HG03521 (cell line): ENCODE measurements around the gene MAP4K2.
"Not testable (repeated sequence)": the region's sequence is repeated elsewhere in the genome, so short reads cannot be mapped to it uniquely, and the experiment has no call there.

Source experiments
- ATAC-seq: cut with Tn5 transposase; IDR thresholded peaks from one replicate; pipeline ENCODE4 v1.9.1; 2021; ENCODE audit warnings: mild to moderate bottlenecking, moderate library complexity; ENCODE audit not compliant: unreplicated experiment

Gene MAP4K2

DNA sequence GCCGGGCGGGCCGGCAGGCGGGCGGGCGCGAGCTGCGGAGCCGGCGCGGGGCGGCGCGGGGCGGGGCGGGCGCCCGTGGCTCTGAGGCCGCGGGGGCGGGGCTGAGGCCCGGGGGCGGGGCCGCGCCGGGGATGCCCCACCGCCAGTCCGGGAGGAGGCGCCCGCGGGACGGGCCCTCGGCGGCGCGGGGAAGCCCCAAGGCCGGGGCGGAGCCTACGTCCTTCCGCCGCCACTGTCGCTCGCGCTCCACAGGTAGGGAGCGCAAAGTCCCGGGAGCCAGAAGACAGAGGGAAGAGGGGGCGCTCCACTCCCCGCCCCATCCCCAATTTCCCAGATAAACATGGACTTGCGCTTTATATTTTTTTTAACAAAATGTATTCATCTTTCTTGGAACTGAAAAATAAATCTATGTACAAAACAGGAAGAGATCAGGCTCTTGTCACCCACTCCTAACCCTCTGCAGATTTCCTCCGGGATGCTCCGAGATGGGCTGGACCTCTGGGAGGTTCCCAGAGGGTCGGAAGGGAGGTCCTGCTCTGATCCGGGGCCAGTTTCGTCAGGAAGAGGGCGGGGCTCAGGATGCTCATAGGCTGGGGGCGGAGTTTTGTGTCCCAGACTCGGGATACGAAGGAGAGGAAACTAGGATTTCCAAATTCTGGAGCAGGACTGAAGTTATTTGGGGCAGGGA lies at the start of gene MAP4K2:
Gene MAP4K2, minus strand, starts transcription at position 57 of the 688 bp plus-strand sequence. CDS start 65 bp downstream, outside the sequence.
- ATAC-seq, result peak; percentile 73

DNA sequence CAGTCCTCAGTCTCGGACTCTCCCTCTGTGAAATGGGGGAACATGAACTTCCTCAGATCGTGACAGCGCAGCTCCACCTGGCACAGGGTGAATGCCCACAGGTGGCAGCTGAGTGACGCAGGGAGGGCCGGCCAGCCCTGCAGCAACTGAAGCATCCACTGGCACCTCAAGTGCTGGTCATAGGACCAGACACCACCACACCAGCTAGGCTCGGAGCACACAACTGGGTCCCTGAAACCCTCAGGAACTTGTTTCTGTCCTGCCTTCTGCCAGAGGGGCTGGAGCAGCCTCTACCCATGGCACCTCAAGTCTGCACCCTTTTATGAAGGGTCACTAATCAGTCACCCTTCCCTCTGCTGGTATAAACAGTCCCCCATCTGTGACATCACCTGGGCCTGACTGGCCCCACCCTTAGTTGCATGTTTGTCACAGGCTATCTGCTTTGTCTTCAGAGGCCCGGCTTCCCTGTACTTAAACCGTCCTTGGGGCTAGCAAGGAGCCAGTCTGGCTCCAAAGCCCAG lies 48.9 kb upstream of the MAP4K2 start:
- no peak for ATAC-seq

DNA sequence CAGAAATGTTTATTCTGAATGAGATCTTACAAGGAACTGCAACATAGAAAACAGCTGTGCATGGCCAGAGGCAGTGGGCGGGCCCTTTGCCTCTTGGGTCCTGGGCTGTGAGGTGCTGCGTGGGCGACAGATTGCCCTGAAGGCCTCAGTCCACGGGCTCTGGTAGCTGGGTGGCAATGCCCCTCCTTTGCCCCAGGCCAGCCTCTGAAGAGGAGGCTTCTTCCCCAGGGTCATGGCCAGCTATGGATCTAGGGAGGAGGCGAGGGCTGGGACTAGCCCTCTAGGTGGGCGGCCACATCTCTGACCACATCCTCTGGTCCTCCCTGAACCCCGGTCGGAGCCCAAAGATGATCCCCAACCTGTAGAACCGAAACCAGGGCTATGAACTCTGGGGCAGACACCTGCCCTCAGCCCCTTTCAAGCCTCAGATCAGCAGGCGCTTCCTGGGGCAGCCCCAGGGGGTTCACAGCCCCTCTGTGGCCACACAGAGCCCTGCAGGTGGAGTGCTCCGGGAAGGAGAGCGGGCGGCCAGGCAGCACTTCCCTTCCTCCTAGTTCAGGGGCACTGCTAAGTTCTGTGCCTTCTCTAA lies 48.1 kb upstream of the MAP4K2 start:
- ATAC-seq, result peak; percentile 61

DNA sequence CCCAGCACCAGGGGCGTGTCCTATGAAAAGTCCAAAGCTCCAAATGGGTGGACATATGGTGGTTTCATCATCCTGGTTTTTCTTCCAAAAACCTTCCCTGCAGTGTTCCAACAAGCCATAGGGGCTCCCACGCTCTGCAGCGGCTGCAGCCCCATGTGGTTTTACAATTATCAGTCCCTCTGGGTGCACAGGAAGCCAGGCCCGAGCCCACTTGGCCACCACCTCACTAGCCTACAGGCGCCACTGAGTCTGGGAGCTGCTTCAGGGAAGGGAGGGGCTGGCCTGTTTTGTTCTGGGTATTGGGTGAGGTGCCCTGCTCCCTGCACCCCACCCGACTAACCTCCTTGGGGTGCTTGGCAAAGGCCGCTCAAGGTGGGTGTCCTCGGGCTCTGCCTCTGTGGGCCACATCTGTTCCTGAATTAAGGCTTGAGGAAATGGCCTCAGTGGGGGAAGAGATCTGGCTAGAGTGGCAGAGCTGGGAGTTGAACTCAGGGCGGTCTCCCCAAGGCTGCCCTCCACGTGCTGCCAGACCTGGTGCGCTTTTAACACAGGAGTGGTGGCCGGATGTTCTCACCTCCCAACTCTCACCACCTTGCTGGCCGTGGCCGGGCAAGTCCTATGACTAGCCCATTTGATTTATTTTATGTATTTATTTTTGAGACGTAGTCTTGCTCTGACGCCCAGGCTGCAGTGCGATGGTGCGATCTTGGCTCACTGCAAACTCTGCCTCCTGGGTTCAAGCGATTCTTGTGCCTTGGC lies 46.8 kb upstream of the MAP4K2 start:
- no peak for ATAC-seq

DNA sequence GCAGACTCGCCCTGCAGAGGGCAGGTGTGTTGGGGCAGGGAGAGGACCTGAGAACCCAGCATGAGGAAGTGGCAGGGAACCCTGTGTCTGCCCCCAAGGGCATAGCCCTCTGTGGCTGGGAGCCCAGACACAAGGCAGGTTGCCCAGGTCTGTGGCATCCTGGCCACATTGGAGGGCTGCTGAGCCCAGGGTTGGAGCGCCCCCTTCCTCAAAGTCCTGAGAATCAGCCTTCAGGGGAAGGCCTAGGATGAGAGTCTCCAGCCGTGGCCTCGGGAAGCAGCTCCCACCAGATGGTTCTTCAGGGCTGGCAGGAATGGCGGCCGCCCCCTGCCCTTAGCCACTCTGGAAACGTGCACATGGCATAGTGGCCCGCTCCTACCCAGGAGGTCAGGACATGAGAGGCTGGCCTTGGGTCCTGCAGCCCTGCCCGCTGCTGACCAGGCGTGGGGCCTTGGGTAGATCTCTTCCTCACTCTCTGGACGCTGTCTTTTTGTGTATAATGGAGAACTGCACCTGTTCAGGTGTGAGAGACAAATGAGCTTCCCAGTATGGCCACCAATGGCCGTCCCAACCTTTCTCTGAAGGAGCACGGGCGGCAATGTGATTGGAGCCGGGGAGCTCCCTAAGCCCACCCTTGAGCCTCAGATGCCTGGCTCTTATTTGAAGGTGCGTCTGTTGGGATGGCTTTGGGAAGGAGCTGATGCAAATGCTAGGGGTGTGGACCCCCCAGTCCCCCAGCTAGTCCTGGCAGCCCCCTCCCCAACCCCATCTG lies 46.0 kb upstream of the MAP4K2 start:
- ATAC-seq, result no peak

DNA sequence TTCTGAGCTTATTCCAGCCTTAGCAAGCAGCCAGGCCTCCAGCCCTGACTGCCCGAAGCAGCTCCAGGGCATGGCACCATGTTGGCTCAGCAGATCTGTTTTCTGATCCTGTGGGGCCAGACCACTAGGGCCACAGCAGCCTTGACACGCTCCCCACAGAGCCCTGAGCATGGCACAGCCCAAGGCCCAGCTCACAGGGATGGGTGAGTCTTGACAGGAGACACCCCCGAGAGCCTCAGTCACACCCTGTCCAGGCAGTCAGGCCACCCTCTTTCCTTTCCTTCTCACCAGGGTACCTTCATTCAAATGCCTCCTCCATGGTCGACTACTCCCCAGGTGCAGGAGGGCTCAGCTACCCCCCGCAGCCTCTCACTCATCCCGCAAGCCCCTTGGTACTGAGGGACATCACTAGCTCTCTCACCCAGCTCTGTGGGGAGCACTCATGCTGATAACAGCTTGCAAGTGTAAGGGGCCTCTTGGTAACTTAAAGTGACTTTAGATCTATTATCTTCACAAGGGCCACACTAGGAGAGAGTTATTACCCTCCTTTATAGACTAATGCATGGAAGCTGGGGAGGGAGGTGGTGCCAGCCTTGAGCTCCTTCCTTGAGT lies 45.3 kb upstream of the MAP4K2 start:
- ATAC-seq, result no peak

DNA sequence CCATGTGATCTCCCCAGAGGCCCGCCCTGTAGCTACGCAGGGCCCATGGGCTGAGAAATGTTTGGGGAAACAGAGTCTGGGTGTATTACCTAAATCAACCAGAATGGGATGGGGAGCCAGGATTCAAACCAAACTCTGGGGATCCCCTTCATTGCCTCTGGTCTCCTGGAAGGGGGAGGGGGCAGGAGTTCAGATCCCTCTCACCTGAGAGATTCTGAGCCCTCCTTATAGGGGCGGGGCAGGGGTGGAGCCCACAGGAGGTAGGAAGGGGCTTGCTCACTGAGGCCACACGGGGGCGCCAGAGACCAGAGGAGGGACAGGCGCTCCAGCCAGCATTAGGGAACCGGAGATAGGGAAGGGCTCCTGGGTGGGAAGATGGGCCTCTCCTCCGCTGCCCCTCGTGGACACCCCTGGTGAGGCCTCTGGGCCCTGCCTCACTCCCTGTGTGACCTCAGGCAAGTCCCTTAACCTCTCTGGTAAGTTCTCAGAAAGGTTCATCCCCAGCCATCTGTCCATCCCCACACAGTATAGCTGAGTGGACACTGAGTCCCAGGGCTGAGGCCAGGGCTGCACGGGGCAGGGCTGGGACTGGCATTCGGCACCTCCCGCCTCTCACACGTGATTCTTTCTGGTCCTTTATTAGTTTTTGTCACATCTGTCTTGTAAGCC lies 44.1 kb upstream of the MAP4K2 start:
- ATAC-seq, result no peak

DNA sequence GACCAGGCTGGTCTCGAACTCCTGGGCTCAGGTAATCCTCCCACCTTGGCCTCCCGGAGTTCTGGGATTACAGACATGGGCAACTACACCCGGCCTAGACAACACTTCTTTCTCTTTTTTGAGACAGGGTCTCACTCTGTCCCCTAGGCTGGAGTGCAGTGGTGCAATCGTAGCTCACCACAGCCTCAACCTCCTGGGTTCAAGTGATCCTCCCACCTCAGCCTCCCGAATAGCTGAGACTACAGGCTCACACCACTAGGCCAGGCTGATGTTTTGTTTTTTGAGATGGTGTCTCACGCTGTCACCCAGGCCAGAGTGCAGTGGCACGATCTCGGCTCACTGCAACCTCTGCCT lies 42.7 kb upstream of the MAP4K2 start:
- not testable (repeated sequence) for ATAC-seq

DNA sequence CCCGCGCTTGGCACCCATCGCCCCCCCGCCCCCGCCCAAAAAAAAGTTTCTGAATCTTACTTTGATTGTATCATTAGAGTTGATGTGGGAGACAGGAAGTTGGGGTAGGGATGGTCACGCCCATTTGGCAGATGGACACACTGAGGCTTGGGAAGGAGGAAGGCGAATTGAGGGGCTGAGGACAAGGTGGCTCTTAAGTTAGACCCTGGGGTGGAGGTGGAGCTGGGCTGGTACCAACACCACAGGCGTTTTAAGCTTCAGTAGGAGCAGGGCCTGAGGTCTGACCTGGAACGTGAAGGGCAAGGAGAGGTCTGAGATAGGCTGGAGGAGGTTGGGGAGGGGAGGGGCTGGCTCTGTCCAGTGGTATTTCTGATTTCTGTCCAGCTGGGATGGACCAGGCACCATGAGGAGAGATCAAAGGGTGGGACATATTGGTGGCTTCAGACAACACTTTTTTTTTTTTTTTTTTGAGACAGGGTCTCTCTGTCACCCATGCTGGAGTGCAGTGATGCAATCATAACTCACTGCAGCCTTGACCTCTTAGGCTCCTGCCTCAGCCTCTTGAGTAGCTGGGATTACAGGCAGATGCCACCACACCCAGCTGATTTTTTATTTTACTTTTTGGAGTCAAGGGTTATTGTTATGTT lies 42.2 kb upstream of the MAP4K2 start:
- ATAC-seq, result no peak

DNA sequence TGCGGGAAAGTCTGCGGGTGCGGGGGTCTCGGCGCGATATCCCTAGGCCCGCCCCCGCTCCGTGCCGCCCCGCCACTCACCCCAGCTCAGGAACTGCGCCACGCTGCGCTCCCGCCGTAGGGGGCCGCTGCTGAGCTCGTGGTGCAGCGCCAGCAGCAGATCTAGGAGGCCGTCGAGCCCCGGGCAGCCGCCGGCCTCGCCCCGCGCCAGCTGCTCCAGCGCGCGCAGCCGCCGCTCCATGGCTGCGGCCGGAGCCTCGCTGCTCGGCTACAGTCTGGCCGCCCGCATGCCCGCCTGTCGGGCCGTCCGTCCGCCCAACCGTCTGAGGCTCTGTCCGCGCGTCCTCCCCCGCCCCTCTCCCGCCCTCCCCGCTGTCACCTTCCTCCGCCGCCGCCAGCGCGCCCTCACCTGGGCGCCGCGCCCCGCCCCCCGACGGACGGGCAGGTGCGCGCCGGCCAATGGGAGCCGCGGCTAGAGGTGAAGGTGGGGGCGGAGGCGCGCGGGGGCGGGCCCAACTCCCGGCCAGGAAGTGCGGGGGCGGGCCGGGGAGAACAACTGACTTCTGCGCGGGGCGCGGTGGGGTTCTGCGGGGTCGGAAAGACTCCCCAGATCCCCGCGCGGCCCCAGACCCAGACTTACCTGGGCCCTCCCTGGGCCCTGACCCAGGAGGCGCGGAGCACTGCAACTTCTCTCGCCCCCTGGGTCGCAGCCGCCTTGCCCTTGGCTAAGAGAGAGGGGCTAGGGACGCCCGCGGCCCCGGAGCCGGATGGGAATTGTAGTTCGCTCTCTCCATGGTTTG lies 41.5 kb upstream of the MAP4K2 start, which contains the start of gene CDC42BPG:
Gene CDC42BPG, minus strand, starts transcription at position 324 of the 799 bp plus-strand sequence. Its CDS starts 84 bp downstream, at position 240.
- ATAC-seq, result no peak

DNA sequence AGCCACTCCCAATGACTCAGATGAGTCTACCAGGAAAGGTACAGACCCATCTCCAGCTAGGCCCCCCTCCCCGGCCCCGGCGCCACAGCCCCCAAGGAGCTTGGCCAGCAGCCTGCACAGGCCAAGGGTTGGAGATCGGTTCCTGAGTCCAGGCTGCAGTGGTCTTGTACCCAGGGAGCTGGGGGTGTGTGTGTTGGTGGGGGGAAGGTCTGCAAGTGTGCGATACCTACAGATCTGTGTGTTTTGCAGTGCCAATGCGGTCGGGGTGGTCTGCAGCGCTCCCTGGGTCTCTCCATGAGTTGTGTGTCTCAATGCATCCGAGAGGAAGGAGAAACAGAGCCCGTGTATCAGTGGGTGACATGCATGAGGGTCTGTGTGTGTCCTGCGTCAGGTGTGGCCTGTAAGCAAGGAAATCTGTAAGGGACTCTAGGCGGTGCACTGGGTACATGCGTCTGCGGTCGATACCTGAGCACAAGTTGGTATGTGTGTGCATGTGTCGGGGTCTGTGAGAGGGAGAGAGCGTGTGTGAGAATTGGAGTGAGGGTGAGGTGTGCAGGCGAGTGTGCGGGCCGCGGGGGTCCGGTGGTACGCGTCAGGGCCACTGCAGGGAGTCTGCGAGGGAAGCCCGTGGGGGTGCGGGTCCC lies 40.8 kb upstream of the MAP4K2 start:
- ATAC-seq, result no peak

DNA sequence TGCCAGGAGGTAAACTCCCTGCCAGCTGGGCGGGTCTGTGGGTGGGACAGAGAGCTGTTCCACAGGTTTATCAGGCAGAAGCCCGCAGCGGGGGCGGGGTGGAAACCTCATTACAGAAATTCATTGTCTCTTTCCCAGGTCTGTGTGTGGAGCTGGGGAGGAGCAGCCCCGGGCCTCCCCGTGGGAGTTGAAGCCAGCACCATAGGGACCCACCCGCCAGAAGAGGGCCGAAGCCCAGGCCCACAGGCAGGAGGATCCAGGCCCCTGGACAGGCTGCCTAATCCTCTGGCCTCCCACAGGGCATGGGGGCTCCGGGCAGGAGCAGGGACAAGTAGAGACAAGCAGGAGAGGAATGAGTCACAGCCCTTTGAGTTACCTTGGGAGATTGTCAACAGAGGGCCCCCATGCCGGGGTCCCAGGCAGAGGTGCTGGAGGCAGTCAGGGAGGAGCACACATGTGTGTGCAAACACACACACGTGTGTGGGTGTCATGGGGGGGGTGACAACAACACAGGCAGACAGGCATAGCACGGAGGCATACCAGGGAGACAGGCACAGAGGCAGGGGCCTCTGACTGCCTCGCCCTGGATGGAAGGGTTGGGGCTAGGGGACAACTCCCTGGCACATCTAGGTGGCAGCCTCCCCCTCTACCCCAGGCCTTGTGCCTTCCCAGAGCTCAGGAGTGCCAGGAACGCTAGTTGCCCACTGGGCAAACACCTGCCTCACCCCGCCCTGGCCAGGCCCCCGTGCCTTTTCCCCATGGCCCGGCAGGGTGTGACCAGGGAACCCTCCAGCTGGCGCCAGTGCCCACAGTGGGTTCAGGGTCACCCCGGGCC lies 40.1 kb upstream of the MAP4K2 start:
- ATAC-seq, result no peak

DNA sequence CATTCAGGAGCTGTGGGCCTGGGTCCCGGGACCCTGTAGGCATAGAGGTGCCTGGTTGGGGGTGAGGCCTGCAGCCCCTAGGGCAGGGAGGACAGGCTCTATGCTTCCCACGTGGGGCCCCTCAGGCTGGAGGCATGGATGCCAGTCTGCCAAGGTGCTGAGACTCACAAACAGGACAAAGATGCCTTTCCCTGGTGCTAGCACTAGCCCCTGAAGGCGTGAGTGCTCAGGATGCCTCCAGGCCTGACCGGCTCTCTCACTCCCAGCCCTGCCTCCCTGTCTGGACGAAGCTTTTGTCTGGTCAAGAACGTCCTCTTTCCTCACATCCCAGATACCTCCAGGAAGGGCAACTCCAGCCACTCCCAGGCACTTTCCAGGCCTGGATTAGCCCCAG lies 39.3 kb upstream of the MAP4K2 start:
- ATAC-seq, result no peak

DNA sequence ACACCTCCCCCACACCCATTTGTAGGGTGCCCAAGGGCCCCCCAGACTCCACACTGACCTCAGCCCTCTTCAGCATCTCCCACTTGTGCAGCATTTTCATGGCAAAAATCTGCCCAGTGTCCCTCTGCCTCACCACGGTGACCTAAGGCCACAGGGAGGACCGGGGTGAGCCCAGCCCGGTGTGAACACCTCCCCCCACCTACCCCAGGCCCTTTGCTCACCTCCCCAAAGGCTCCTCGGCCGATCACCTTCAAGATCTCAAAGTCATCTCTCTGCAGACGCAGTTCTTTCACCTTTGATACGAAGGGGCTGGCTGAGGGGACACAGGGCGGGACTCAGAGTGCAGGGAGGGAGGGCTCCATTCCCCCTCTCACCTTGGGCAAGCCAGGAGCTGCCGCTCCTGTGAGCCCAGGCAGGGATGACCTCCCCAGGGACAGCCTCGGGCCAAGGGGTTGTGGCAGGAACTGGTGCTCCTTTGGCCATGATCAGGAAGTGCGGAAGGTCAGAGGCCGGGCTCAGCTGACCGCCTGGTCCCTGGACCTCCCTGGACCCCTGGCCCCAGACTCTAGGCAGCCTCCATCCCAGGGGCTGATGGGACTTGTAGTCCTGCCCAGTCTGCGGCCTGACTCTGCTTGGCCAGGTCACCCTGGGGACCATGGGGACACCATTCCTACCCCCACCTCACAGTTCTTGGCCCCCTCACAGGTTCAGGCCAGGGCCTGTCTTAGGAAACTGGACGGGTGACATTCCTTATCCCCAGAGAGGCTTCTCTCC lies 38.8 kb upstream of the MAP4K2 start:
- no peak for ATAC-seq

DNA sequence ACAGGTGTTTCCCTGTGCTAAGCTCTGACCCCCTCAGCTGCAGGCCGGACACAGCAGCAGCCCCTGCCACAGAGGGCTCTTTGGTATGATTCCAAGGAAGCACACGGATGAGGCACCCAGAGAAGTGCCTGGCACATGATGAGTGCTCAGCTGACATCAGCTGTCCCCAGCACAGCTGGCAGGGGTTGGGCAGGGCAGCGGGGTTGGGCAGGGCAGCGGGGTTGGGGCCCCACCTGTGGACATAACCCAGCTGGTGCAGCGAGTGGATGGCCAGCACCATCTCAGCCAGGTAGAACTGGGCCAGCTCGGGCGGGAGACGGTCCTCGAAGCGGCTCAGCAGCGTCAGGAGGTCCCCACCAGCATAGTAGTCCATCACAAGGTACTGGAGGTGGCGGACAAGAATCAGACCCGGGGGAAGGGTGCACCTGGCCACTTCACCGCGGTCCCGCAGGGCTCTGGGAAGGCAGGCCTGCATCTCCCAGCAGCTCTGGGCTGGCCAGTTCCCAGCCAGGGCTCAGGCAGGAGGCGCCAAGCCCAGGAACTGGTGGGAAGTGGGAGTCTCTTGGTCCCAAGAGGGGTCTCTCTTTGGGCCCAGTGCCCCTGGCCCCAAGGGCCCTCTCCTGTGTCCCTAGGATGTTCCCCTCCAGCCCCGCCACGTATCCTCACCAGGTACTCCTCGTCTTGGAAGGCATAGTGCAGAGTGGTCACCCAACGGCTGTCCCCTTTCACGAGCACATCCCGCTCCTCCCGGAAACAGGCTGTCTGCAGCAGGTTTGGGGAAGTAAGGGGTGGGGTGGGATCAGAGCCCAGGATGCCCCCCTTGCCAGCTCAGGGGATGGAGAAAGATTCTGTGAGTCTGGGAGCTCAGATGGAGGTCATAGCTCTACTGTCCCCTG lies 37.1 kb upstream of the MAP4K2 start:
- ATAC-seq, result no peak

DNA sequence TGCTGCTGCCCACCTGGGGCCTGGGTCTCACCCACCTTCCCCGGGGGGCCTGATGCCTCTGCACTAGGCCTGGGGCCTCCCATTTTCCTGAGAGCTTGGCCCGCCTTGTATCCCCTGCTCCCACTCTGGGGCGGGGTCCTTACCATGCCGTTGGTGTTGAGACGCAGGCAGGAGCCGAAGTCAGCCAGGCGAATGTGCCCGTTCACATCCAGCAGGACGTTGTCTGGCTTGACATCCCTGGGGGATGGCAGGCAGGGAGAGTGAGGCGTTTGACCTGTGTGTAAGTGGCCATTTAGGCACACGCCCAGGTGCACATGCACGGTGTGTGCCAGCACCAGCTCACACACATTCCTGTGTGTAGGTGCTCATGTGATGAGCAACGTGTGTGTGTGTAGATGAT lies 36.3 kb upstream of the MAP4K2 start:
- ATAC-seq, result no peak
